ENCODE results near the gene USP26. TPM values are rescaled to one million over a fixed set of nuclear protein-coding genes. Genes with fewer than 3 reads are reported as not detected.

Gene USP26
- total RNA-seq: not detected
- polyA plus RNA-seq (2013, experiment 1 of 2): not detected
- polyA plus RNA-seq (2013, experiment 2 of 2): not detected
- long read RNA-seq, experiment 1: 0 reads
- long read RNA-seq, experiment 2: 0 reads
- long read RNA-seq, experiment 3: 0 reads
- long read RNA-seq, experiment 4: 0 reads

- Histone ChIP-seq H3K9me3 (ENCODE audit: control insufficient read depth, low read length) (no peaks in the 10 kb centered on the region), H3K36me3 (ENCODE audit: control insufficient read depth, insufficient read depth, low read length) (no peaks in the 10 kb centered on the region), H3K4me3 (ENCODE audit: low read length) (no peak within 1 kb of the TSS), H3K9ac (ENCODE audit: extremely low read depth, low read length, poor library complexity, severe bottlenecking) (no peak within 1 kb of the TSS), H3K27ac (ENCODE audit: low read depth, low read length) (no peak within 1 kb of the TSS), H3K4me1 (ENCODE audit: control insufficient read depth, insufficient read depth, low read length) (no peaks in the 10 kb centered on the region), H3K27me3 (ENCODE audit: control insufficient read depth, insufficient read depth, low read length, poor library complexity, severe bottlenecking) (no peaks in the 10 kb centered on the region)
- TF ChIP-seq CTCF (conservative IDR thresholded peaks at IDR 0.05): no peak
- no peak for DNase-seq
- whole genome bisulfite sequencing, 2 experiments (ENCODE audit: insufficient coverage in 1 of 2, insufficient read length in 1 of 2): 97 to 100% methylated on average over 6 to 15 of the region's 16 CpGs
- H3K36me3 Mint-ChIP-seq (ENCODE audit: low read depth): no peaks in the 10 kb centered on the region
- no peak within 1 kb of the TSS for H3K4me3 Mint-ChIP-seq
- H3K4me1 Mint-ChIP-seq: no peaks in the 10 kb centered on the region
- no peaks in the 10 kb centered on the region for H3K27me3 Mint-ChIP-seq (ENCODE audit: insufficient read depth)
- H3K27ac Mint-ChIP-seq: no peak within 1 kb of the TSS
- H3K9me3 Mint-ChIP-seq: no peaks in the 10 kb centered on the region
Measured at GRCh38 chrX:133097031-133097430, at the start of gene USP26. Gene USP26 (minus strand): TSS chrX:133097109. CDS start chrX:133028220, 68,889 bp downstream.

GRCh38 chrX:133134282-133134681 lies 37.4 kb upstream of the USP26 start:
- DNase-seq: no peak
- Histone ChIP-seq H3K9ac (ENCODE audit: extremely low read depth, low read length, poor library complexity, severe bottlenecking) (no peak overlapping the region), H3K9me3 (ENCODE audit: control insufficient read depth, low read length) (no peaks in the 10 kb centered on the region), H3K36me3 (ENCODE audit: control insufficient read depth, insufficient read depth, low read length) (no peaks in the 10 kb centered on the region), H3K4me1 (ENCODE audit: control insufficient read depth, insufficient read depth, low read length) (no peaks in the 10 kb centered on the region), H3K27ac (ENCODE audit: low read depth, low read length) (no peak overlapping the region), H3K27me3 (ENCODE audit: control insufficient read depth, insufficient read depth, low read length, poor library complexity, severe bottlenecking) (no peaks in the 10 kb centered on the region), H3K4me3 (ENCODE audit: low read length) (no peak overlapping the region)
- Mint-ChIP-seq H3K4me1 (peaks cover 12% of the 10 kb centered on the region), H3K36me3 (ENCODE audit: low read depth) (no peaks in the 10 kb centered on the region), H3K4me3 (no peak overlapping the region), H3K9me3 (no peaks in the 10 kb centered on the region), H3K27me3 (ENCODE audit: insufficient read depth) (no peaks in the 10 kb centered on the region), H3K27ac (no peak overlapping the region)
- TF ChIP-seq CTCF (conservative IDR thresholded peaks at IDR 0.05): no peak
- WGBS, 2 experiments (ENCODE audit: insufficient coverage in 1 of 2, insufficient read length in 1 of 2): 80 to 98% methylated on average over 1 to 4 of the region's 4 CpGs

DNA sequence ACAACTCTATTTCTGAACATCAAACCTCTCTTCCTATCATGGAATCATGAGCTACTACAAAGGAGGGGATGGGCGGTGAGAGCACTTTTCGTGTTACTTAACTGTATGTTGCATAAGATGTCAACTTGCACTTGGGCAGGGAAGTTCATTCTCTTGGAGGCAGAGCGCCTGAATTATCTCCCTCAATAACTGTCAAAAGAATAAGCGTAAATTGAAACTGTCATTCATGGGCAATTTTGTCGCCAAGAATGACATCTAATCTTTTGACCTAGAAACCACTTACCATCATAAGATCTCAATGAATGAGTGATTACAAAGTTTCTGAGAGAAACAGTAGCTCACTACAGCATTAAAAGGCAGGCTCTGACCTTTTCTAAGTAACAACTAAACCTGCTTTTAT lies 23.5 kb upstream of the USP26 start:
- no peak for TF ChIP-seq CTCF (conservative IDR thresholded peaks at IDR 0.05)
- Mint-ChIP-seq H3K36me3 (ENCODE audit: low read depth) (no peaks in the 10 kb centered on the region), H3K4me3 (no peak overlapping the region), H3K27me3 (ENCODE audit: insufficient read depth) (peaks cover 2% of the 10 kb centered on the region), H3K9me3 (peaks cover 2% of the 10 kb centered on the region), H3K27ac (no peak overlapping the region), H3K4me1 (peaks cover 4% of the 10 kb centered on the region)
- no peak for DNase-seq
- no peak overlapping the region for H3K27ac ChIP-seq (ENCODE audit: low read depth, low read length)
- H3K36me3 ChIP-seq (ENCODE audit: control insufficient read depth, insufficient read depth, low read length): no peaks in the 10 kb centered on the region
- no peak overlapping the region for H3K4me3 ChIP-seq (ENCODE audit: low read length)
- 86 to 100% methylated on average over 1 to 5 of the region's 5 CpGs for WGBS, 2 experiments (ENCODE audit: insufficient coverage in 1 of 2, insufficient read length in 1 of 2)
- H3K9ac ChIP-seq (ENCODE audit: extremely low read depth, low read length, poor library complexity, severe bottlenecking): no peak overlapping the region
- no peaks in the 10 kb centered on the region for H3K9me3 ChIP-seq (ENCODE audit: control insufficient read depth, low read length)
- H3K27me3 ChIP-seq (ENCODE audit: control insufficient read depth, insufficient read depth, low read length, poor library complexity, severe bottlenecking): no peaks in the 10 kb centered on the region
- H3K4me1 ChIP-seq (ENCODE audit: control insufficient read depth, insufficient read depth, low read length): no peaks in the 10 kb centered on the region
